GM23248 (cell line): Measurements from ENCODE around the gene PFN3.

Experiments
- EZH2 ChIP-seq: fragments of 200-600 bp; sonication (generic); IDR thresholded peaks from 2 replicates; pipeline ENCODE4 v1.6.1; 2018; ENCODE audit warnings: antibody characterized with exemption, mild to moderate bottlenecking; ENCODE audit not compliant: insufficient read depth, poor library complexity, severe bottlenecking
- EZH2phosphoT487 ChIP-seq: fragments of 200-600 bp; sonication (generic); IDR thresholded peaks from 2 replicates; pipeline ENCODE4 v1.6.1; 2018; ENCODE audit warnings: antibody characterized with exemption, moderate library complexity, mild to moderate bottlenecking, low read depth; ENCODE audit not compliant: insufficient read depth

- TF ChIP-seq EZH2 (no peak), EZH2phosphoT487 (no peak)
Observed at GRCh38 chr5:177410575-177410974, 10.1 kb upstream of the PFN3 start.
